GM12891 (cell line): Measurements from ENCODE around the gene POLR2H.

Experiments used
- PAX5 ChIP-seq: IDR thresholded peaks from 2 replicates; pipeline ENCODE4 v1.6.1; 2011; ENCODE audit warnings: low read length, moderate library complexity, mild to moderate bottlenecking; ENCODE audit not compliant: insufficient read depth, severe bottlenecking
- POLR2A ChIP-seq: IDR thresholded peaks from 2 replicates; pipeline ENCODE4 v1.6.1; 2011; ENCODE audit warnings: low read depth, low read length, control low read depth
- POLR2AphosphoS5 ChIP-seq: IDR thresholded peaks from 2 replicates; pipeline ENCODE4 v1.6.1; 2011; ENCODE audit warnings: low read depth, low read length, control low read depth
- TAF1 ChIP-seq: IDR thresholded peaks from 2 replicates; pipeline ENCODE4 v1.6.1; 2011; ENCODE audit warnings: low read depth, low read length, control low read depth

DNA sequence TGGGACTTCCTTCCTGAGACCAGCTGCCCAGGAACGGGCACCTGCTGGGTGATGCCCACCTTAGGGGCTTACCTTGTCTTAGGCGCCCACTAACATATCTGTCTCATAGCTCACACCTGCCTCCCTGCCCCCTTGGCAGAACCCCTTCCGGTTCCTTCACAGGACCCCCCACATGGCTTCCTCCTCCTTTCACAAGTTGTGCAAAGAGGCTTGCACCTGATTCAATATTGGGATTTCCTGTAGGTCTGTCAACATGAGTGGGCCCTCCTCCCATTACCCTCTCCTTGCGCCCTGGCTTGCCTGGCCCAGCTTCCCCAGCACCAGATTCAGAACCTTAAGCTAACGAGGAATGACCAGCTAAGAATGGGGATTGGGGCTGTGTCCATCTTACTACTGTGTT, 15.9 kb downstream of the POLR2H start:
- TF ChIP-seq POLR2A (no peak), POLR2AphosphoS5 (no peak), TAF1 (no peak), PAX5 (no peak)
